GM21723 (cell line): ENCODE results near the gene GSTA3.
"Not testable (repeated sequence)": the region's sequence is repeated elsewhere in the genome, so short reads cannot be mapped to it uniquely, and the experiment has no call there.

Source experiments
- ATAC-seq: cut with Tn5 transposase; IDR thresholded peaks from one replicate; pipeline ENCODE4 v1.9.1; 2021; ENCODE audit warnings: mild to moderate bottlenecking, moderate library complexity; ENCODE audit not compliant: unreplicated experiment

Gene GSTA3

GRCh38 chr6:52868899-52869298, 40.6 kb downstream of the GSTA3 start:
- ATAC-seq = not testable (repeated sequence)

- ATAC-seq = no peak
Observed at GRCh38 chr6:52868240-52868639, 41.3 kb downstream of the GSTA3 start.

GRCh38 chr6:52861151-52861550, 48.3 kb downstream of the GSTA3 start:
- not testable (repeated sequence) for ATAC-seq

- no peak for ATAC-seq
Observed at GRCh38 chr6:52858416-52858815, 51.1 kb downstream of the GSTA3 start.

GRCh38 chr6:52856137-52856536, 53.4 kb downstream of the GSTA3 start:
- not testable (repeated sequence) for ATAC-seq

- no peak for ATAC-seq
Observed at GRCh38 chr6:52849137-52849536, 60.4 kb downstream of the GSTA3 start.
